Small intestine (tissue), 7 donors: Measurements from ENCODE around the gene ASIC2. TPM values are rescaled to one million over a fixed set of nuclear protein-coding genes. Genes with fewer than 3 reads are reported as not detected.
"Not testable (repeated sequence)": the region's sequence is repeated elsewhere in the genome, so short reads cannot be mapped to it uniquely, and the experiment has no call there.

Source experiments
- DNase-seq, 2 donors: peaks; one replicate each; pipeline versions ENCODE4 v3.0.0 to v3.0.0-alpha.2; 2013
- FAIRE-seq: peaks from 2 replicates; lab custom pipeline; 2012; peaks lifted over from hg19 to GRCh38; lab: Jason Lieb, UNC
- H3K27ac ChIP-seq, 3 donors: one replicate each; pipeline ENCODE4 v1.5.1; 2013; ENCODE audit warnings: low read length in 2 of 3, mild to moderate bottlenecking in 2 of 3, control low read depth in 1 of 3, inconsistent platforms in 1 of 3, low read depth in 1 of 3, moderate library complexity in 1 of 3
- H3K27me3 ChIP-seq, 3 donors: one replicate each; pipeline ENCODE4 v1.6.1; 2013; ENCODE audit warnings: low read length in 3 of 3, inconsistent platforms in 1 of 3; ENCODE audit not compliant: control insufficient read depth in 3 of 3, insufficient read depth in 3 of 3
- H3K36me3 ChIP-seq, 3 donors: one replicate each; pipeline ENCODE4 v1.6.1; 2013; ENCODE audit warnings: low read length in 3 of 3, inconsistent platforms in 1 of 3, low read depth in 1 of 3, mild to moderate bottlenecking in 1 of 3, moderate library complexity in 1 of 3; ENCODE audit not compliant: control insufficient read depth in 3 of 3, insufficient read depth in 2 of 3
- H3K4me1 ChIP-seq, 3 donors: one replicate each; pipeline ENCODE4 v1.6.1; 2013; ENCODE audit warnings: low read length in 2 of 3, inconsistent platforms in 1 of 3, low read depth in 1 of 3, mild to moderate bottlenecking in 1 of 3, moderate library complexity in 1 of 3; ENCODE audit not compliant: control insufficient read depth in 3 of 3, insufficient read depth in 2 of 3
- H3K4me3 ChIP-seq, 3 donors: one replicate each; pipeline ENCODE4 v1.5.1; 2013; ENCODE audit warnings: low read length in 3 of 3, control low read depth in 1 of 3, inconsistent platforms in 1 of 3, low read depth in 1 of 3, mild to moderate bottlenecking in 1 of 3, moderate library complexity in 1 of 3
- H3K9me3 ChIP-seq, 2 donors: one replicate each; pipeline ENCODE4 v1.6.1; 2013; ENCODE audit warnings: low read depth in 1 of 2, low read length in 1 of 2; ENCODE audit not compliant: control insufficient read depth in 2 of 2, insufficient read depth in 1 of 2
- WGBS, 3 donors: extraction: QIAGEN DNeasy Blood & Tissue Kit; methylation state at CpG; one replicate each; pipeline ENCODE4 v1.1.7; 2013; 5-methylcytosine and 5-hydroxymethylcytosine counted together
- polyA plus RNA-seq, 4 donors: library from polyadenylated mRNA; stranded (reverse) in 3 of 4; unstranded in 1 of 4; fragments of 200-250 nt in 3 of 4; fragments of 120-200 nt in 1 of 4; gene quantifications; one replicate each; pipeline versions ENCODE4 v1.2.1 to v1.2.3, GENCODE V29; 2013
- donor health status: healthy with polysubstance abuse.
- donor health status: control.
- donor health status: control.
- donor health status: Bipolar disorder and iron deficiency.
- donor health status: healthy.

The ASIC2 gene
- polyA plus RNA-seq, 4 donors = 1.5 to 14.4 TPM; not detected in 2

- no peak overlapping the region for H3K4me3 ChIP-seq
- H3K36me3 ChIP-seq = no peaks in the 10 kb centered on the region
- H3K27me3 ChIP-seq = no peaks in the 10 kb centered on the region
- H3K9me3 ChIP-seq = no peaks in the 10 kb centered on the region
- peaks cover 0 to 7% (median 3%) of the 10 kb centered on the region in 3 donors for H3K4me1 ChIP-seq
- DNase-seq (peak; percentile 72 to 89), FAIRE-seq (no peak)
- H3K27ac ChIP-seq = peak overlapping the region in 1 of 3 donors; percentile 12
- 1 to 3% (median 2%) methylated on average over 18 of the region's 18 CpGs for whole genome bisulfite sequencing, 3 donors
Observed at GRCh38 chr17:32998111-32998886, 294.8 kb downstream of the ASIC2 start.

- 79 to 88% (median 84%) methylated on average over 14 of the region's 14 CpGs for WGBS, 3 donors
- no peak overlapping the region for H3K27ac ChIP-seq
- no peaks in the 10 kb centered on the region for H3K9me3 ChIP-seq
- no peaks in the 10 kb centered on the region for H3K36me3 ChIP-seq
- FAIRE-seq (no peak), DNase-seq (no peak)
- peaks cover 0 to 9% (median 0%) of the 10 kb centered on the region in 3 donors for H3K4me1 ChIP-seq
- H3K27me3 ChIP-seq = no peaks in the 10 kb centered on the region
- H3K4me3 ChIP-seq = no peak overlapping the region
Observed at GRCh38 chr17:32995416-32996045, 297.6 kb downstream of the ASIC2 start.

DNA sequence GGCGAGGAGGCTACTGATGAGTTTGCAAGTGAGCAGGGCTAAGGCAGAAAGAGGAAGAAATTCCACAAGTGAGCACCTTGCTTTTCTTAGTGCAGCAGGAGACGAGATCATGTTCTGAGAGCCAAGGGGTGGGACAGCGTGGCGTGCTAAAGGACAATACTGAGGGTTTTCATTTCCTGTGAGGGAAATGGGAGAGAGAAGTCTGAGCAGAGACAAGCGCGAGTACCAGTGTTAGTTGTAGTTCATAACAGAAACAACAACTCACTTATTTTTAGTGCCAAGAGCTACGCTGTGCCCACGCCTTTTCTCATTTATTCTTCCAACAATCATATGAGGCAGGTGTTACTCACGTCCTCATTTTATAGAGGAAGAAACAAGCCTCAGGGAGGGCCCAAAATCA is 299.1 kb downstream of the ASIC2 start:
- FAIRE-seq (no peak), DNase-seq (no peak)
- no peaks in the 10 kb centered on the region for H3K9me3 ChIP-seq
- H3K27ac ChIP-seq = no peak overlapping the region
- H3K4me3 ChIP-seq = no peak overlapping the region
- H3K4me1 ChIP-seq = peaks cover 0 to 9% (median 0%) of the 10 kb centered on the region in 3 donors
- no peaks in the 10 kb centered on the region for H3K36me3 ChIP-seq
- WGBS, 3 donors = 43 to 46% (median 44%) methylated on average over 9 of the region's 9 CpGs
- no peaks in the 10 kb centered on the region for H3K27me3 ChIP-seq

DNA sequence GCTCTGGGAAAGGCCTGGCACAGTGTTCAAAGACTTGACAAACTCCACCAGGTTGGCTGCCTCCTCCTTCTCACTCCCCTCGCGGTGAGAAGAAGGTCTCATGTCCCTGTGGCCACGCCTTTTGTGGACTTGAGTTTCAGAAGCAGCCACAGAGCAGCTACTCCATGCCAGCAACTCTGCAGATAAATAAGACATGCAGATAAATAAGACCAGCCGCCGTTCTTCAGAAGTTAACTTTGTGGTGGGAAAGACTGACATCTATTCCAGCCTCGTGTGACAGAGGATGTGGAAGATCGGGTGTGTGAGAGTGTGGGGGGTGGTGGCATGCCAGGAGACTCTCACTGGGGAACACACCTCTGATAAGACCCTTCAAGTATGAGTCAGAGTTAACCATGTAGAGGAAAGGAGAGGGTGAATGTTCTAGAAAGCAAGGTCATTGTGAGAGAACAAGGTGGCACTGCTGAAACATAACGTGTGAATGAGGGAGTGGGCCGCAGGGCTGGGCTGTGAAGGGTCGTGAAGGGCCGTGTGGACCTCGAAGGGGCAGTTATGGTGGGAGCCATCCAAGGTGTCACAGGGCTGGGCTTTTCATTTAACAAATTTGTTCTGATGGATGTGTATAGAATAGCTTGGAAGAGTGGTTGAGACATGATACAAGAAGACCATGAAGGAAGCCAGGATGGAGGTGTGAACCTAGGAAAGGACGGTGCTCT is 300.6 kb downstream of the ASIC2 start:
- 49 to 63% (median 50%) methylated on average over 13 of the region's 13 CpGs for WGBS, 3 donors
- H3K36me3 ChIP-seq = no peaks in the 10 kb centered on the region
- H3K27ac ChIP-seq = no peak overlapping the region
- H3K27me3 ChIP-seq = no peaks in the 10 kb centered on the region
- DNase-seq = peak; percentile 57 to 65
- H3K4me1 ChIP-seq = peaks cover 0 to 7% (median 0%) of the 10 kb centered on the region in 3 donors
- H3K4me3 ChIP-seq = no peak overlapping the region
- no peak for FAIRE-seq
- H3K9me3 ChIP-seq = peaks cover 0 to 8% of the 10 kb centered on the region in 2 donors

DNA sequence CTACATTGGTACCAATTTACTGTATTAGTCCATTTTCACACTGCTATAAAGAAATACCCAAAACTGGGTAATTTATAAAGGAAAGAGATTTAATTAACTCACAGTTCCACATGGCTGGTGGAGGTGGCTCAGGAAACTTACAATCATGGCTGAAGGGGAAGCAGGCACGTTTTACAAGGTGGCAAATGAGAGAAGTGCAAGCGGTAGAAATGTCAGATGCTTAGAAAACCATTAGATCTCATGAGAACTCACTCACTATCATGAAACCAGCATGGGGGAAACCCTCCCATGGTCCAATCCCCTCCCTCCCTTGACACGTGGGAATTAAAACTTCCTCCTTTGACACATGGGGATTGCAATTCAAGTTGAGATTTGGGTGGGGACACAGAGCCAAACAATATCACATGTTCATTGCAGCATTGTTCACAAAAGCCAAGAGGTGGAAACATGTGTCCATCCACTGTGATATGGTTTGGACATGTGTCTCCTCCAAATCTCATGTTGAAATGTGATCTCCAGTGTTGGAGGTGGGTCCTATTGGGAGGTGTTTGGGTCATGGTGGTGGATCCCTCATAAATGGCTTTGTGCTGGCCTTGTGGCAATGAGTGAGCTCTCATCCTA is 304.5 kb downstream of the ASIC2 start:
- WGBS, 3 donors = 66 to 77% (median 75%) methylated on average over 3 of the region's 3 CpGs
- Histone ChIP-seq H3K27me3 (no peaks in the 10 kb centered on the region), H3K27ac (no peak overlapping the region), H3K36me3 (no peaks in the 10 kb centered on the region), H3K4me1 (peaks cover 0 to 7% (median 0%) of the 10 kb centered on the region in 3 donors), H3K9me3 (peaks cover 0 to 15% of the 10 kb centered on the region in 2 donors), H3K4me3 (no peak overlapping the region)
- DNase-seq (no peak), FAIRE-seq (no peak)

DNA sequence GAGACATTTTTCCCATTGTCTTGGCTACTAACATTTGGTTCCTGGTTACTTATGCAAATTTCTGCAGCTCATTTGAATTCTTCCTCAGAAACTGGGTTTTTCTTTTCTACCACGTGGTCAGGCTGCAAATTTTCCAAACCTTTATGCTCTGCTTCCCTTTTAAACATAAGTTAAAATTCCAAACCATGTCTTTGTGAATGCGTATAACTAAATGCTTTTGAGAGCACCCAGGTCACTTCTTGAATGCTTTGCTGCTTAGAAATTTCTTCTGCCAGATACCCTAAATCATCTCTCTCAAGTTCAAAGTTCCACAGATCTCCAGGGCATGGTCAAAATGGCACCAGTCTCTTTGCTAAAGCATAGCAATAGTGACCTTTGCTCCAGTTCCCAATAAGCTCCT is 305.2 kb downstream of the ASIC2 start:
- not testable (repeated sequence) for H3K27me3 ChIP-seq, FAIRE-seq, H3K36me3 ChIP-seq, DNase-seq, H3K4me1 ChIP-seq, H3K4me3 ChIP-seq, H3K27ac ChIP-seq
- WGBS, 3 donors = 63 to 73% (median 63%) methylated on average over 2 of the region's 2 CpGs
- H3K9me3 ChIP-seq = peaks cover 0 to 20% of the 10 kb centered on the region in 2 donors

GRCh38 chr17:32987453-32987805 is 305.7 kb downstream of the ASIC2 start:
- H3K4me3 ChIP-seq, DNase-seq, FAIRE-seq, H3K27ac ChIP-seq, H3K4me1 ChIP-seq, H3K36me3 ChIP-seq, H3K27me3 ChIP-seq: not testable (repeated sequence)
- 20 to 53% (median 37%) methylated on average over 1 of the region's 1 CpG for WGBS, 3 donors
- peaks cover 0 to 22% of the 10 kb centered on the region in 2 donors for H3K9me3 ChIP-seq
